Measurements from ENCODE around the gene DPM3. TPM values are rescaled to one million over a fixed set of nuclear protein-coding genes. Genes with fewer than 3 reads are reported as not detected.

DPM3 gene
- total and polyA plus RNA-seq, 4 donors, result 42.4 to 200 (median 107) TPM

- peaks cover 0 to 2% of the 10 kb centered on the region in 2 donors for H3K27me3 ChIP-seq (ENCODE audit: control insufficient read depth in 1 of 2, insufficient read depth in 2 of 2, low read length in 1 of 2)
- intact Hi-C loops (cut with DNase I), result no loop called here
- DNase-seq (no peak), ATAC-seq (ENCODE audit: low FRiP score) (no peak)
- no peaks in the 10 kb centered on the region for H3K4me1 ChIP-seq (ENCODE audit: control insufficient read depth in 1 of 2, insufficient read depth in 2 of 2, low read length in 2 of 2)
- H3K36me3 ChIP-seq (ENCODE audit: control insufficient read depth in 1 of 2, insufficient read depth in 2 of 2, low read length in 1 of 2), result no peaks in the 10 kb centered on the region
- no peak overlapping the region for H3K27ac ChIP-seq (ENCODE audit: low read depth in 1 of 2, low read length in 2 of 2)
- H3K9me3 ChIP-seq (ENCODE audit: control insufficient read depth, low read length), result no peaks in the 10 kb centered on the region
- 73 to 82% methylated on average over 6 of the region's 6 CpGs for WGBS, 2 donors
- no peak overlapping the region for H3K4me3 ChIP-seq (ENCODE audit: low read length in 2 of 2)
Observed at GRCh38 chr1:155106862-155107261, 33.5 kb downstream of the DPM3 start.

DNA sequence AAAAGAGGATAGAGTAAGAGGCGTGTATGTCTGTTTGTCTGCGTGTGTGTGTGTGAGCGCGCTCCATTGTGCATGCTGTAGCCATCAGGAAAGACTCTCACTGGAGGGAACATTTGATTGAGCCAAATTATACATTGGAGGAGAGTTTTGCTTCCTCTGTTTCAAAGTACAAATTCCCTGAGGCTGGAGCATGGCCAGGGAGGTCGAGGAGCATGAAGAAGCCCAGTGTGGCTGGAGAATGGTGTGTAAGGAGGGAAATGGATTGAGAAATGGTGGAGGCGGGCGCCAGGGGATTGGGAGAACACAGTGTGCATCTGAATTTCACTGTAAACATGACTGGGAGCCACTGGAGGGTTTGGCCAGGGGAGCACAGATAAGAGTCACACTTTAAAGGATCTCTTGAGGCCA, 34.7 kb downstream of the DPM3 start:
- DNase-seq (no peak), ATAC-seq (ENCODE audit: low FRiP score) (no peak)
- H3K9me3 ChIP-seq (ENCODE audit: control insufficient read depth, low read length), result no peaks in the 10 kb centered on the region
- peaks cover 0 to 2% of the 10 kb centered on the region in 2 donors for H3K27me3 ChIP-seq (ENCODE audit: control insufficient read depth in 1 of 2, insufficient read depth in 2 of 2, low read length in 1 of 2)
- H3K4me1 ChIP-seq (ENCODE audit: control insufficient read depth in 1 of 2, insufficient read depth in 2 of 2, low read length in 2 of 2), result no peaks in the 10 kb centered on the region
- intact Hi-C loops (cut with DNase I), result no loop called here
- no peaks in the 10 kb centered on the region for H3K36me3 ChIP-seq (ENCODE audit: control insufficient read depth in 1 of 2, insufficient read depth in 2 of 2, low read length in 1 of 2)
- 70 to 73% methylated on average over 7 of the region's 7 CpGs for WGBS, 2 donors
- no peak overlapping the region for H3K4me3 ChIP-seq (ENCODE audit: low read length in 2 of 2)
- no peak overlapping the region for H3K27ac ChIP-seq (ENCODE audit: low read depth in 1 of 2, low read length in 2 of 2)

DNA sequence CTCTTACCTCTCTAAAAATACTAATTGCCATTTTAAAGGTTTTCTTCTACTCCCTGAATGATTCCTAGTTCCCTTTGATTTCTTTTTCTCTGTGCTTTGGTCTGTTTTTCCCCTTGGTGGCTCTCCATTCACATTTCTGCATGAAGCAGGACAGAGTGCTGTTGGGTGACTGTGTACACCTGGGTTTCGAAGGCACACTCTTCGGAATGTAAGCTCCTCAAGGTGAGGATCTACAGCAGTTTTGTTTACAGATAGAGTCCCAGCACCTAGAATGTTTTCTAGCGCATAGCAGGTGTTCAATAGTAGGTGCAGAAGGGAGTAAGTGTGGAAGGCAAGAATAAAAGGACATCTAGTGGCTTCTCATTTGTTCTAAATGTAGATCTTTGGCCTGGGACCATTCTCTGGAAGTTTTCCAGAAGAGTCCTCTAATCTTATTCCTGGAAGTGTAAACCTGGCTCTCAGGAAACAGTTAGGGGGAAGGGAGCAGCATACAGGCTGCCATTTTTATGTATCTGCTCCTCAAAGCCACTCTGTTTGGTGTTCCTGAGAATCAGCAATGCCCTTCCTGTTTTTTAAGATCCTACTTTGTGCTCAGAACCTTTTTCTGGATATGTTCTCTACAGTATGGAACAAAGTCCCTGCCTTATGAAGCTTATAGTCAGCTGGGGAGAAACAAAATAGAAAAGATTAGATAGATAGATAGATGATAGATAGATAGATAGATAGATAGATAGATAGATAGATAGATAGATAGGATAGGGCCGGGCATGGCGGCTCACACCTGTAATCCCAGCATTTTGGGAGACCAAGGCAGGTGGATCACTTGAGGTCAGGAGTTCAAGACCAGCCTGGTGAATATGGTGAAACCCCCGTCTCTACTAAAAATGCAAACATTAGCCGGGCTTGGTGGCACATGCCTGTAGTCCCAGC, 35.5 kb downstream of the DPM3 start:
- intact Hi-C loops (cut with DNase I), result no loop called here
- no peak overlapping the region for H3K4me3 ChIP-seq (ENCODE audit: low read length in 2 of 2)
- 90 to 91% methylated on average over 7 of the region's 7 CpGs for WGBS, 2 donors
- no peaks in the 10 kb centered on the region for H3K9me3 ChIP-seq (ENCODE audit: control insufficient read depth, low read length)
- H3K27ac ChIP-seq (ENCODE audit: low read depth in 1 of 2, low read length in 2 of 2), result no peak overlapping the region
- ATAC-seq (ENCODE audit: low FRiP score) (no peak), DNase-seq (no peak)
- no peaks in the 10 kb centered on the region for H3K4me1 ChIP-seq (ENCODE audit: control insufficient read depth in 1 of 2, insufficient read depth in 2 of 2, low read length in 2 of 2)
- peaks cover 0 to 2% of the 10 kb centered on the region in 2 donors for H3K27me3 ChIP-seq (ENCODE audit: control insufficient read depth in 1 of 2, insufficient read depth in 2 of 2, low read length in 1 of 2)
- H3K36me3 ChIP-seq (ENCODE audit: control insufficient read depth in 1 of 2, insufficient read depth in 2 of 2, low read length in 1 of 2), result no peaks in the 10 kb centered on the region

DNA sequence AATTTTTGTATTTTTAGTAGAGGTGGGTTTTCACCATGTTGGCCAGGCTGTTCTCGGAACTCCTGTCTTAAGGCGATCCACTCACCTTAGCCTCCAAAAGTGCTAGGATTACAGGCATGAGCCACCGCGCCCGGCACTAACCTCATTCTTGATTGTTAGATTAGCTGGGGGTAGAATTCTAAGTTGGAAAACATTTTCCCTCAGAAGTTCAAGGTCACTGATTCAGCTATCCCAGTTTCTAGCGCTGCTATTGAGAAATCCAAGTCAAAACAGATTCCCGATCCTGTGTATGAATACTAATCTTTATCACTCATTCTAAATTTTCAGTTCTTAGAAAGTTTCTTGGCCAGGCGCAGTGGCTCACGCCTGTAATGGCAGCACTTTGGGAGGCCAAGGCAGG, 37.0 kb downstream of the DPM3 start:
- H3K27ac ChIP-seq (ENCODE audit: low read depth in 1 of 2, low read length in 2 of 2), result no peak overlapping the region
- no peak for ATAC-seq (ENCODE audit: low FRiP score)
- H3K4me3 ChIP-seq (ENCODE audit: low read length in 2 of 2), result no peak overlapping the region
- intact Hi-C loops (cut with DNase I), result no loop called here
- no peaks in the 10 kb centered on the region for H3K4me1 ChIP-seq (ENCODE audit: control insufficient read depth in 1 of 2, insufficient read depth in 2 of 2, low read length in 2 of 2)
- no peaks in the 10 kb centered on the region for H3K36me3 ChIP-seq (ENCODE audit: control insufficient read depth in 1 of 2, insufficient read depth in 2 of 2, low read length in 1 of 2)
- peaks cover 0 to 2% of the 10 kb centered on the region in 2 donors for H3K27me3 ChIP-seq (ENCODE audit: control insufficient read depth in 1 of 2, insufficient read depth in 2 of 2, low read length in 1 of 2)
- WGBS, 2 donors, result 81 to 96% methylated on average over 9 of the region's 9 CpGs
- no peaks in the 10 kb centered on the region for H3K9me3 ChIP-seq (ENCODE audit: control insufficient read depth, low read length)
- DNase-seq, result no peak

DNA sequence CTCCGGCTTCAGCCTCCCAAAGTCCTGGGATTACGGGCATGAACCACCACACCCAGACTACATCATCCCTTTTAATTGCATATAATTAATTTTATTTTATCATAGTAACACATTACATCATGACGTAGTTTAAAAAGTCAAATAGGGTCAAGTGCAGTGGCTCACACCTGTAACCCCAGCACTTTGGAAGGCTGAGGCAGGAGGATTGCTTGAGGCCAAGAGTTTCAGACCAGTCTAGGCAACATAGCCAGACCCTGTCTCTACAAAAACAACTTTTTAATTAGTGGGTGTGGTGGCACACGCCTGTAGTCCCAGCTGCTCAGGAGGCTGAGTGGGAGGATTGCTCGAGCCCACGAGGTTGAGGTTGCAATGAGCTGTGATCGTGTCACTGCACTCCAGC, 41.0 kb downstream of the DPM3 start:
- H3K27me3 ChIP-seq (ENCODE audit: control insufficient read depth in 1 of 2, insufficient read depth in 2 of 2, low read length in 1 of 2), result no peaks in the 10 kb centered on the region
- H3K4me3 ChIP-seq (ENCODE audit: low read length in 2 of 2), result no peak overlapping the region
- no peaks in the 10 kb centered on the region for H3K36me3 ChIP-seq (ENCODE audit: control insufficient read depth in 1 of 2, insufficient read depth in 2 of 2, low read length in 1 of 2)
- ATAC-seq (ENCODE audit: low FRiP score) (no peak), DNase-seq (no peak)
- 84 to 93% methylated on average over 7 of the region's 7 CpGs for WGBS, 2 donors
- H3K4me1 ChIP-seq (ENCODE audit: control insufficient read depth in 1 of 2, insufficient read depth in 2 of 2, low read length in 2 of 2), result no peaks in the 10 kb centered on the region
- H3K9me3 ChIP-seq (ENCODE audit: control insufficient read depth, low read length), result no peaks in the 10 kb centered on the region
- no peak overlapping the region for H3K27ac ChIP-seq (ENCODE audit: low read depth in 1 of 2, low read length in 2 of 2)
- intact Hi-C loops (cut with DNase I), result no loop called here

GRCh38 chr1:155094622-155094948, 45.7 kb downstream of the DPM3 start:
- Histone ChIP-seq H3K27ac (ENCODE audit: low read depth in 1 of 2, low read length in 2 of 2) (no peak overlapping the region), H3K36me3 (ENCODE audit: control insufficient read depth in 1 of 2, insufficient read depth in 2 of 2, low read length in 1 of 2) (no peaks in the 10 kb centered on the region), H3K9me3 (ENCODE audit: control insufficient read depth, low read length) (no peaks in the 10 kb centered on the region), H3K27me3 (ENCODE audit: control insufficient read depth in 1 of 2, insufficient read depth in 2 of 2, low read length in 1 of 2) (no peaks in the 10 kb centered on the region), H3K4me1 (ENCODE audit: control insufficient read depth in 1 of 2, insufficient read depth in 2 of 2, low read length in 2 of 2) (no peaks in the 10 kb centered on the region), H3K4me3 (ENCODE audit: low read length in 2 of 2) (no peak overlapping the region)
- intact Hi-C loops (cut with DNase I), result loop anchor here (5.0 kb wide), 1 partner anchor 33 kb away; the partner anchor contains the start of gene EFNA1 (in 2 of the 2)
- 78 to 82% methylated on average over 2 of the region's 2 CpGs for WGBS, 2 donors
- ATAC-seq (ENCODE audit: low FRiP score) (no peak), DNase-seq (no peak)

DNA sequence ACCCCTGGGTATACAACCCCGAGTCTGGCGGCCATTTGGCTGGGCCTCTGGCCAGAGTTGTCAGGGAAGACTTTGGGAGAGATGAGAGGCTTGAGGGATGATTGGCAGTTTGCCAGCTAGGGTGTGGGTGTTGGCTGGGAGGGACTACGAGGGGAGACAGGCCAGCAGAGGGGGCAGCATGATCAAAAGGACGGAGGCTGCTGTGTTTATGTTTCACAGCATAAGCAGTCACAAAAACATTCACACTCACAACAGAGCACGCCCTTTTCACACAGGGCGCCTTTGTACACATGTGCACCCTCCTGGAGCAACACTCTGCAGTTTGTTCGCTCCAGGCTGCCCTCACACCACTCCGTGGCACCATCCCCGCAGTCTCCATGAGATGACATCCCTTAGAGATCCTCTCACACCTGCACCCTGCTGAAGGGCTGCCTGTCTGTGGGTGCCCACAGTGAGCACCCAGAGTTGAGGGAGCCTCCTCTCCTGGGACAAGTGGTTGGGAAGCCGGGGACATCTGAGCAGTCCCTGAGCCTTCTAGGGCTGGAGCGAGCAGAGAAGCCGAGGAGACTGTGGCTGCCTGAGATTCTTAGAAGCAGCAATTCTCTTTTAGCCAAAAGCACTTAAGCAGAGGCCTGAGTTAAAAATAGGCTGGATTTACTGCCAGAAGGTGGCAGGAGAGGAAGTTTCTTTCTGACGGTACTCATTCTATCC, 46.3 kb downstream of the DPM3 start:
- H3K27ac ChIP-seq (ENCODE audit: low read depth in 1 of 2, low read length in 2 of 2), result no peak overlapping the region
- intact Hi-C loops (cut with DNase I), result loop anchor here (2.0 to 5.0 kb wide), 2 partner anchors 33 to 73 kb away; partner anchors contain the start of gene EFNA1 (in 2 of the 2)
- 7 to 8% methylated on average over 13 of the region's 13 CpGs for WGBS, 2 donors
- peak in 1 of 2 donors; percentile 46 for DNase-seq
- H3K36me3 ChIP-seq (ENCODE audit: control insufficient read depth in 1 of 2, insufficient read depth in 2 of 2, low read length in 1 of 2), result no peaks in the 10 kb centered on the region
- no peaks in the 10 kb centered on the region for H3K4me1 ChIP-seq (ENCODE audit: control insufficient read depth in 1 of 2, insufficient read depth in 2 of 2, low read length in 2 of 2)
- peak; percentile 34 for ATAC-seq (ENCODE audit: low FRiP score)
- H3K27me3 ChIP-seq (ENCODE audit: control insufficient read depth in 1 of 2, insufficient read depth in 2 of 2, low read length in 1 of 2), result no peaks in the 10 kb centered on the region
- no peak overlapping the region for H3K4me3 ChIP-seq (ENCODE audit: low read length in 2 of 2)
- H3K9me3 ChIP-seq (ENCODE audit: control insufficient read depth, low read length), result no peaks in the 10 kb centered on the region

- no peak for ATAC-seq (ENCODE audit: low FRiP score)
- DNase-seq, result no peak
- WGBS, 2 donors, result 90 to 92% methylated on average over 12 of the region's 12 CpGs
- Histone ChIP-seq H3K4me1 (ENCODE audit: control insufficient read depth in 1 of 2, insufficient read depth in 2 of 2, low read length in 2 of 2) (no peaks in the 10 kb centered on the region), H3K27ac (ENCODE audit: low read depth in 1 of 2, low read length in 2 of 2) (no peak overlapping the region), H3K36me3 (ENCODE audit: control insufficient read depth in 1 of 2, insufficient read depth in 2 of 2, low read length in 1 of 2) (no peaks in the 10 kb centered on the region), H3K4me3 (ENCODE audit: low read length in 2 of 2) (no peak overlapping the region), H3K9me3 (ENCODE audit: control insufficient read depth, low read length) (no peaks in the 10 kb centered on the region), H3K27me3 (ENCODE audit: control insufficient read depth in 1 of 2, insufficient read depth in 2 of 2, low read length in 1 of 2) (no peaks in the 10 kb centered on the region)
- intact Hi-C loops (cut with DNase I), result loop anchor here (2.0 to 5.0 kb wide), 2 partner anchors 35 to 74 kb away; partner anchors contain the start of gene EFNA1 (in 2 of the 2)
Observed at GRCh38 chr1:155092641-155093040, 47.7 kb downstream of the DPM3 start.

Data from aorta (tissue), 5 donors.